Cardiac muscle cell (in vitro differentiated cells and primary cell): ENCODE measurements around the gene DAZAP1. TPM values are rescaled to one million over a fixed set of nuclear protein-coding genes. Genes with fewer than 3 reads are reported as not detected.
A peak's percentile ranks its signal among the peaks of the same experiment; 100 is the strongest.

Source experiments
- DNase-seq, 2 donors: peaks; one replicate each; pipeline versions ENCODE4 v3.0.0 to v3.0.0-alpha.2; 2010 to 2017; ENCODE audit warnings: low read depth in 1 of 2, low spot score in 1 of 2
- H3K27ac ChIP-seq: fragments of 200-600 bp; sonication (generic); 2 replicates; pipeline ENCODE4 v1.5.1; 2016
- H3K27me3 ChIP-seq: fragments of 200-600 bp; sonication (generic); 2 replicates; pipeline ENCODE4 v1.6.0; 2016; ENCODE audit warnings: control low read depth
- H3K36me3 ChIP-seq: fragments of 200-600 bp; sonication (generic); 2 replicates; pipeline ENCODE4 v1.5.1; 2016; ENCODE audit warnings: control low read depth
- H3K4me1 ChIP-seq: fragments of 200-600 bp; sonication (generic); 2 replicates; pipeline ENCODE4 v1.8.1; 2017; ENCODE audit warnings: low read depth, mild to moderate bottlenecking, mixed run types
- H3K4me3 ChIP-seq: fragments of 200-600 bp; sonication (generic); 2 replicates; pipeline ENCODE4 v1.5.1; 2016; ENCODE audit warnings: mild to moderate bottlenecking
- H3K9me3 ChIP-seq: fragments of 200-600 bp; sonication (generic); 2 replicates; pipeline ENCODE4 v1.5.1; 2017; ENCODE audit warnings: low read depth, mild to moderate bottlenecking, control low read depth
- CTCF ChIP-seq: IDR thresholded peaks from 2 replicates; pipeline ENCODE4 v1.5.1; 2012; ENCODE audit warnings: low read depth, mild to moderate bottlenecking, low read length
- polyA plus RNA-seq: library from polyadenylated mRNA; unstranded; fragments of >200 nt; fragmentation: Nextera tagmentation; extraction: Ambion mirVana; gene quantifications from 2 replicates; pipeline ENCODE4 v1.2.1, GENCODE V29; 2016
- total RNA-seq: library from RNA; depleted of rRNA; stranded (reverse); fragments of >200 nt; gene quantifications from 2 replicates; pipeline ENCODE4 v1.2.3, GENCODE V29; 2016

DAZAP1 gene
- total and polyA plus RNA-seq, 2 experiments from 2014 or later = 43.0 to 112 TPM

GRCh38 chr19:1384478-1385110, 22.8 kb upstream of the DAZAP1 start:
- peak overlapping the region; percentile 95 for H3K27ac ChIP-seq
- H3K4me1 ChIP-seq = peaks cover 5% of the 10 kb centered on the region

GRCh38 chr19:1385816-1386215, 21.6 kb upstream of the DAZAP1 start:
- no peaks in the 10 kb centered on the region for H3K9me3 ChIP-seq
- peaks cover 8% of the 10 kb centered on the region for H3K36me3 ChIP-seq
- DNase-seq = no peak
- H3K4me3 ChIP-seq = no peak overlapping the region
- no peak for TF ChIP-seq CTCF
- peaks cover 5% of the 10 kb centered on the region for H3K4me1 ChIP-seq
- no peaks in the 10 kb centered on the region for H3K27me3 ChIP-seq
- no peak overlapping the region for H3K27ac ChIP-seq

More at GRCh38 chr19:1384478-1385110, 22.8 kb upstream of the DAZAP1 start:
- no peaks in the 10 kb centered on the region for H3K27me3 ChIP-seq
- TF ChIP-seq CTCF = no peak
- H3K36me3 ChIP-seq = peaks cover 8% of the 10 kb centered on the region
- no peak for DNase-seq
- no peaks in the 10 kb centered on the region for H3K9me3 ChIP-seq
- peak overlapping the region; percentile 98 for H3K4me3 ChIP-seq

DNA sequence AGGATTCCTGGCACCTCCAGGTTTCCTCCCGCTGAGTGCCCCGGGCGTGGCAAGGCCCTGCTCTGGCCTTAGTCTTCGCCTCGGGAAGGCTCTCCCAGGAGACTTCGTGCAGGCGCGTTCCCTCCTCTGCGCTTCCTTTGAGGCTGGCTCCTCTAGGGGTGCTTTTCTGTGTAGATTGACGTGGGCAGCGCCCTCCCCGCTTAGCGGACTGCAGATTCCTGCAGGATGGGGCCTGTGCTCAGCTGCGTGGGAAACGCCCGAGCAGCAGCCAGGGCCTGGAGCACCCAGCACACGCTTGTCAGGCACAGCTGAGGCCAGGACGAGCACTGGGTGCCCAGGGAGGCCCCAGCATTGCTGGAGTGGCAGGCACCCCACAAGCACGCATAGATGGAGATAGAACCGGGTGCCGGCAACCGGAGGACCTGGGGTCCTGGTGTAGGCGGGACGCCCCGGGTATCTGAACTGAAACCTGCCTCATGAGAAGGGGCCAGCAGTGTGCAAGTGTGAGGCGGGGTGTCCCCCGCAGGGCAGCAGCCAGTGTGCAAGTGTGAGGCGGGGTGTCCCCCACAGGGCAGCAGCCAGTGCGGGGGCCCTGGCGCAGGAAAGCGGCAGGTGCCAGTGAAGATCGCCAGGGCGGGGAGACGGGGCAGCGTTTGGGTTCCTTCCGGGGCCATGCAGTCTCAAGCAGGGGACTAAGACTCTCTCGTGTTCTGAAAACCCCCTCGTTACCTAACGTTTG, 20.3 kb upstream of the DAZAP1 start:
- no peak for TF ChIP-seq CTCF
- Histone ChIP-seq H3K27ac (no peak overlapping the region), H3K4me1 (no peaks in the 10 kb centered on the region), H3K36me3 (peaks cover 18% of the 10 kb centered on the region), H3K9me3 (no peaks in the 10 kb centered on the region), H3K4me3 (no peak overlapping the region), H3K27me3 (no peaks in the 10 kb centered on the region)
- DNase-seq = no peak

- no peaks in the 10 kb centered on the region for H3K27me3 ChIP-seq
- H3K36me3 ChIP-seq = peaks cover 25% of the 10 kb centered on the region
- no peaks in the 10 kb centered on the region for H3K9me3 ChIP-seq
- TF ChIP-seq CTCF = no peak
- H3K4me3 ChIP-seq = no peak overlapping the region
- H3K4me1 ChIP-seq = no peaks in the 10 kb centered on the region
- no peak for DNase-seq
- no peak overlapping the region for H3K27ac ChIP-seq
Measured at GRCh38 chr19:1387684-1388636, 19.4 kb upstream of the DAZAP1 start.

DNA sequence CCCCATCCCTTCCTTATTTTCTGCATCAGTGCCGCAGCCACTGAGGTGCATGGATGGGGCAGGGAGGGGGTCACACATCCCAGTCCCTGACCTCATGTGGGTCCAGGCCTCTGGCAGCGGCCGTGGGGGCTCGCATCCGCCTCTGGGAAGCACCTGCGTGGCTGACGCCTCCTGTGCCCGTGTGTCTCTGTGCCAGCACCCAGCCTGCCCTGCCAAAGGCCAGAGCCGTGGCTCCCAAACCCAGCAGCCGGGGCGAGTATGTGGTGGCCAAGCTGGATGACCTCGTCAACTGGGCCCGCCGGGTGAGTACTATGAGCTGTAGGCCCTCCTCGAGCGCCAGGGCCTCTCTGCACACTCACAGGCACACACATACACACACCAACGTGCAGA, 18.8 kb upstream of the DAZAP1 start:
- no peak for TF ChIP-seq CTCF
- Histone ChIP-seq H3K9me3 (no peaks in the 10 kb centered on the region), H3K27me3 (no peaks in the 10 kb centered on the region), H3K4me1 (no peaks in the 10 kb centered on the region), H3K4me3 (no peak overlapping the region), H3K27ac (no peak overlapping the region), H3K36me3 (peaks cover 25% of the 10 kb centered on the region)
- no peak for DNase-seq
